ENCODE data around the gene RUNX1.

Gene RUNX1

GRCh38 chr21:34774750-34775149 lies 274.4 kb downstream of the RUNX1 start:
- H3K4me2 ChIP-seq (ENCODE audit: low read length) = no peak overlapping the region
- no peaks in the 10 kb centered on the region for H3K4me1 ChIP-seq (ENCODE audit: control insufficient read depth, low read depth, low read length)
- H3K36me3 ChIP-seq (ENCODE audit: control insufficient read depth, insufficient read depth, low read length) = no peaks in the 10 kb centered on the region
- H3K56ac ChIP-seq (ENCODE audit: low read length) = no peak overlapping the region
- H3K4ac ChIP-seq (ENCODE audit: low read depth, low read length) = no peak overlapping the region
- H3K4me3 ChIP-seq (ENCODE audit: low read length) = no peak overlapping the region
- DNase-seq = no peak
- no peak overlapping the region for H3K23ac ChIP-seq (ENCODE audit: low read length)
- H4K8ac ChIP-seq (ENCODE audit: low read depth, low read length) = no peak overlapping the region
- no peak overlapping the region for H2BK5ac ChIP-seq (ENCODE audit: low read length)
- no peak overlapping the region for H2AK5ac ChIP-seq (ENCODE audit: low read length)
- H3K18ac ChIP-seq (ENCODE audit: low read length) = no peak overlapping the region
- no CpG with 5 or more reads among the region's 2 CpGs for WGBS (ENCODE audit: extremely low coverage, insufficient coverage, low lambda C conversion rate)
- no peaks in the 10 kb centered on the region for H3K27me3 ChIP-seq (ENCODE audit: insufficient read depth, low read length, poor library complexity)
- H2BK15ac ChIP-seq (replicated peaks; ENCODE audit: low read depth) = no peak overlapping the region
- H3K79me2 ChIP-seq (ENCODE audit: control insufficient read depth, insufficient read depth, low read length) = no peaks in the 10 kb centered on the region
- H2BK120ac ChIP-seq (ENCODE audit: low read depth, low read length) = no peak overlapping the region
- H3K79me1 ChIP-seq (ENCODE audit: low read length) = no peaks in the 10 kb centered on the region
- H4K5ac ChIP-seq (ENCODE audit: low read length) = no peak overlapping the region
- H3K27ac ChIP-seq (ENCODE audit: low read depth, low read length) = no peak overlapping the region
- H3K9ac ChIP-seq (ENCODE audit: low read length) = no peak overlapping the region

GRCh38 chr21:34771512-34772028 lies 277.5 kb downstream of the RUNX1 start:
- Histone ChIP-seq H3K79me2 (ENCODE audit: control insufficient read depth, insufficient read depth, low read length) (no peaks in the 10 kb centered on the region), H3K27me3 (ENCODE audit: insufficient read depth, low read length, poor library complexity) (no peaks in the 10 kb centered on the region), H3K18ac (ENCODE audit: low read length) (no peak overlapping the region), H2BK120ac (ENCODE audit: low read depth, low read length) (no peak overlapping the region), H2BK5ac (ENCODE audit: low read length) (no peak overlapping the region), H2AK5ac (ENCODE audit: low read length) (no peak overlapping the region), H3K79me1 (ENCODE audit: low read length) (no peaks in the 10 kb centered on the region), H3K4ac (ENCODE audit: low read depth, low read length) (no peak overlapping the region), H3K23ac (ENCODE audit: low read length) (no peak overlapping the region), H3K36me3 (ENCODE audit: control insufficient read depth, insufficient read depth, low read length) (no peaks in the 10 kb centered on the region), H3K4me3 (ENCODE audit: low read length) (no peak overlapping the region), H3K56ac (ENCODE audit: low read length) (no peak overlapping the region), H2BK15ac (replicated peaks; ENCODE audit: low read depth) (no peak overlapping the region), H3K27ac (ENCODE audit: low read depth, low read length) (no peak overlapping the region), H4K5ac (ENCODE audit: low read length) (no peak overlapping the region), H3K4me1 (ENCODE audit: control insufficient read depth, low read depth, low read length) (no peaks in the 10 kb centered on the region), H3K9ac (ENCODE audit: low read length) (no peak overlapping the region), H4K8ac (ENCODE audit: low read depth, low read length) (no peak overlapping the region), H3K4me2 (ENCODE audit: low read length) (no peak overlapping the region)
- no CpG with 5 or more reads among the region's 6 CpGs for WGBS (ENCODE audit: extremely low coverage, insufficient coverage, low lambda C conversion rate)
- DNase-seq = peak; percentile 58

- Histone ChIP-seq H3K9ac (ENCODE audit: low read length) (no peak overlapping the region), H3K4me2 (ENCODE audit: low read length) (no peak overlapping the region), H3K4me1 (ENCODE audit: control insufficient read depth, low read depth, low read length) (no peaks in the 10 kb centered on the region), H3K56ac (ENCODE audit: low read length) (no peak overlapping the region), H3K18ac (ENCODE audit: low read length) (no peak overlapping the region), H3K23ac (ENCODE audit: low read length) (no peak overlapping the region), H3K27me3 (ENCODE audit: insufficient read depth, low read length, poor library complexity) (no peaks in the 10 kb centered on the region), H3K4me3 (ENCODE audit: low read length) (no peak overlapping the region), H4K5ac (ENCODE audit: low read length) (no peak overlapping the region), H2AK5ac (ENCODE audit: low read length) (no peak overlapping the region), H4K8ac (ENCODE audit: low read depth, low read length) (no peak overlapping the region), H3K79me1 (ENCODE audit: low read length) (no peaks in the 10 kb centered on the region), H3K36me3 (ENCODE audit: control insufficient read depth, insufficient read depth, low read length) (no peaks in the 10 kb centered on the region), H3K27ac (ENCODE audit: low read depth, low read length) (no peak overlapping the region), H2BK15ac (replicated peaks; ENCODE audit: low read depth) (no peak overlapping the region), H2BK5ac (ENCODE audit: low read length) (no peak overlapping the region), H3K79me2 (ENCODE audit: control insufficient read depth, insufficient read depth, low read length) (no peaks in the 10 kb centered on the region), H2BK120ac (ENCODE audit: low read depth, low read length) (no peak overlapping the region), H3K4ac (ENCODE audit: low read depth, low read length) (no peak overlapping the region)
- WGBS (ENCODE audit: extremely low coverage, insufficient coverage, low lambda C conversion rate) = no CpG with 5 or more reads among the region's 4 CpGs
- DNase-seq = no peak
Measured at GRCh38 chr21:34770576-34770975, 278.5 kb downstream of the RUNX1 start.

GRCh38 chr21:34768326-34768725 lies 280.8 kb downstream of the RUNX1 start:
- Histone ChIP-seq H3K4me1 (ENCODE audit: control insufficient read depth, low read depth, low read length) (no peaks in the 10 kb centered on the region), H3K18ac (ENCODE audit: low read length) (no peak overlapping the region), H4K8ac (ENCODE audit: low read depth, low read length) (no peak overlapping the region), H2BK5ac (ENCODE audit: low read length) (no peak overlapping the region), H2BK15ac (replicated peaks; ENCODE audit: low read depth) (no peak overlapping the region), H2BK120ac (ENCODE audit: low read depth, low read length) (no peak overlapping the region), H3K56ac (ENCODE audit: low read length) (no peak overlapping the region), H3K36me3 (ENCODE audit: control insufficient read depth, insufficient read depth, low read length) (no peaks in the 10 kb centered on the region), H3K4me3 (ENCODE audit: low read length) (no peak overlapping the region), H3K4me2 (ENCODE audit: low read length) (no peak overlapping the region), H3K27me3 (ENCODE audit: insufficient read depth, low read length, poor library complexity) (no peaks in the 10 kb centered on the region), H3K79me2 (ENCODE audit: control insufficient read depth, insufficient read depth, low read length) (no peaks in the 10 kb centered on the region), H3K23ac (ENCODE audit: low read length) (no peak overlapping the region), H3K9ac (ENCODE audit: low read length) (no peak overlapping the region), H3K4ac (ENCODE audit: low read depth, low read length) (no peak overlapping the region), H3K27ac (ENCODE audit: low read depth, low read length) (no peak overlapping the region), H4K5ac (ENCODE audit: low read length) (no peak overlapping the region), H2AK5ac (ENCODE audit: low read length) (no peak overlapping the region), H3K79me1 (ENCODE audit: low read length) (no peaks in the 10 kb centered on the region)
- WGBS (ENCODE audit: extremely low coverage, insufficient coverage, low lambda C conversion rate) = no CpG with 5 or more reads among the region's 3 CpGs
- no peak for DNase-seq

- Histone ChIP-seq H3K27ac (ENCODE audit: low read depth, low read length) (no peak overlapping the region), H4K5ac (ENCODE audit: low read length) (no peak overlapping the region), H3K4me2 (ENCODE audit: low read length) (no peak overlapping the region), H2BK5ac (ENCODE audit: low read length) (no peak overlapping the region), H3K79me1 (ENCODE audit: low read length) (no peaks in the 10 kb centered on the region), H3K23ac (ENCODE audit: low read length) (no peak overlapping the region), H3K4me3 (ENCODE audit: low read length) (no peak overlapping the region), H3K4ac (ENCODE audit: low read depth, low read length) (no peak overlapping the region), H4K8ac (ENCODE audit: low read depth, low read length) (no peak overlapping the region), H3K36me3 (ENCODE audit: control insufficient read depth, insufficient read depth, low read length) (no peaks in the 10 kb centered on the region), H2AK5ac (ENCODE audit: low read length) (no peak overlapping the region), H3K56ac (ENCODE audit: low read length) (no peak overlapping the region), H2BK120ac (ENCODE audit: low read depth, low read length) (no peak overlapping the region), H3K18ac (ENCODE audit: low read length) (no peak overlapping the region), H3K4me1 (ENCODE audit: control insufficient read depth, low read depth, low read length) (no peaks in the 10 kb centered on the region), H3K79me2 (ENCODE audit: control insufficient read depth, insufficient read depth, low read length) (no peaks in the 10 kb centered on the region), H2BK15ac (replicated peaks; ENCODE audit: low read depth) (no peak overlapping the region), H3K27me3 (ENCODE audit: insufficient read depth, low read length, poor library complexity) (no peaks in the 10 kb centered on the region), H3K9ac (ENCODE audit: low read length) (no peak overlapping the region)
- DNase-seq = no peak
- no CpG with 5 or more reads among the region's 3 CpGs for WGBS (ENCODE audit: extremely low coverage, insufficient coverage, low lambda C conversion rate)
Measured at GRCh38 chr21:34766862-34767261, 282.2 kb downstream of the RUNX1 start.

GRCh38 chr21:34765619-34766018 lies 283.5 kb downstream of the RUNX1 start:
- no peak overlapping the region for H4K5ac ChIP-seq (ENCODE audit: low read length)
- no peak overlapping the region for H2BK120ac ChIP-seq (ENCODE audit: low read depth, low read length)
- no peak overlapping the region for H3K4ac ChIP-seq (ENCODE audit: low read depth, low read length)
- H3K9ac ChIP-seq (ENCODE audit: low read length) = no peak overlapping the region
- no peaks in the 10 kb centered on the region for H3K4me1 ChIP-seq (ENCODE audit: control insufficient read depth, low read depth, low read length)
- H3K4me2 ChIP-seq (ENCODE audit: low read length) = no peak overlapping the region
- no peak overlapping the region for H2BK5ac ChIP-seq (ENCODE audit: low read length)
- H3K56ac ChIP-seq (ENCODE audit: low read length) = no peak overlapping the region
- H3K36me3 ChIP-seq (ENCODE audit: control insufficient read depth, insufficient read depth, low read length) = no peaks in the 10 kb centered on the region
- no CpG with 5 or more reads among the region's 4 CpGs for whole genome bisulfite sequencing (ENCODE audit: extremely low coverage, insufficient coverage, low lambda C conversion rate)
- no peaks in the 10 kb centered on the region for H3K79me2 ChIP-seq (ENCODE audit: control insufficient read depth, insufficient read depth, low read length)
- DNase-seq = no peak
- no peak overlapping the region for H3K4me3 ChIP-seq (ENCODE audit: low read length)
- H3K18ac ChIP-seq (ENCODE audit: low read length) = no peak overlapping the region
- H2AK5ac ChIP-seq (ENCODE audit: low read length) = no peak overlapping the region
- H3K27ac ChIP-seq (ENCODE audit: low read depth, low read length) = no peak overlapping the region
- no peaks in the 10 kb centered on the region for H3K27me3 ChIP-seq (ENCODE audit: insufficient read depth, low read length, poor library complexity)
- no peak overlapping the region for H2BK15ac ChIP-seq (replicated peaks; ENCODE audit: low read depth)
- no peak overlapping the region for H4K8ac ChIP-seq (ENCODE audit: low read depth, low read length)
- no peak overlapping the region for H3K23ac ChIP-seq (ENCODE audit: low read length)
- no peaks in the 10 kb centered on the region for H3K79me1 ChIP-seq (ENCODE audit: low read length)
